Chondrocyte (in vitro differentiated cells): ENCODE results near the gene TRAK1. TPM values are rescaled to one million over a fixed set of nuclear protein-coding genes. Genes with fewer than 3 reads are reported as not detected.

Experiments
- DNase-seq: peaks from one replicate; pipeline ENCODE4 v3.0.0; 2021; ENCODE audit warnings: mixed read lengths, low spot score
- H3K27ac Mint-ChIP-seq: one replicate; pipeline ENCODE4 v1.8.0; 2021; ENCODE audit warnings: mild to moderate bottlenecking, moderate library complexity, mixed read lengths; ENCODE audit not compliant: unreplicated experiment
- H3K27me3 Mint-ChIP-seq: 2 replicates; pipeline ENCODE4 v1.8.0; 2021; ENCODE audit warnings: low read depth, mixed read lengths
- H3K36me3 Mint-ChIP-seq: 2 replicates; pipeline ENCODE4 v1.8.0; 2021; ENCODE audit warnings: low read depth, mixed read lengths
- H3K4me1 Mint-ChIP-seq: 2 replicates; pipeline ENCODE4 v1.8.0; 2021; ENCODE audit warnings: low read depth, mild to moderate bottlenecking, mixed read lengths
- H3K4me3 Mint-ChIP-seq: one replicate; pipeline ENCODE4 v1.8.0; 2021; ENCODE audit warnings: mild to moderate bottlenecking, moderate library complexity, mixed read lengths; ENCODE audit not compliant: unreplicated experiment
- H3K9me3 Mint-ChIP-seq: 2 replicates; pipeline ENCODE4 v1.8.0; 2021; ENCODE audit warnings: low read depth, mixed read lengths
- total RNA-seq: library from RNA; stranded (reverse); gene quantifications from 3 replicates; pipeline ENCODE4 v1.2.1, GENCODE V29; 2021
- TF ChIP-seq, protein P1 (sequence below): fragments of 200-600 bp; sonication (generic); IDR thresholded peaks from 2 replicates; pipeline ENCODE4 v1.5.0; 2021; ENCODE audit warnings: antibody characterized with exemption, mild to moderate bottlenecking, moderate library complexity

Gene TRAK1
- total RNA-seq, 1 donor from 2014 or later = 53.7 TPM

DNA sequence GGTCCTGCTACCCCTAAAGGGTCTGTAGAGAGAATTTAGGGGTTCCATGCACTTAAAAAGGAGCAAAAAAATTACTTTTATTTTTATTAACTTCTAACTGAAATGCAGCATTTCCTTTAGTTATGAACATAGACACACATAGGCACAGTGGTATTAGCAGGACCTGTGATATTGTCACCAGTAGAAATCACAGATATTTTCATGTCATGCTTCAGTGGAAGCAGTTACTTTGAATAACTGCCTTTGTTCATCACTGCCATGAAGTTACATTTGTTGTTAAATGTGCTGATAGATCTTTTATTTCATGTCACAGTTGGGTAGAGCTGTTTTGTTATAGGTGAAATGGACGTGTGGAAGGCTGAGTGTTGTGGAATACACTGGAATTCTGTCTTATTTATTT lies 37.4 kb downstream of the TRAK1 start:
- H3K4me1 Mint-ChIP-seq = peaks cover 3% of the 10 kb centered on the region
- H3K27ac Mint-ChIP-seq = no peak overlapping the region

DNA sequence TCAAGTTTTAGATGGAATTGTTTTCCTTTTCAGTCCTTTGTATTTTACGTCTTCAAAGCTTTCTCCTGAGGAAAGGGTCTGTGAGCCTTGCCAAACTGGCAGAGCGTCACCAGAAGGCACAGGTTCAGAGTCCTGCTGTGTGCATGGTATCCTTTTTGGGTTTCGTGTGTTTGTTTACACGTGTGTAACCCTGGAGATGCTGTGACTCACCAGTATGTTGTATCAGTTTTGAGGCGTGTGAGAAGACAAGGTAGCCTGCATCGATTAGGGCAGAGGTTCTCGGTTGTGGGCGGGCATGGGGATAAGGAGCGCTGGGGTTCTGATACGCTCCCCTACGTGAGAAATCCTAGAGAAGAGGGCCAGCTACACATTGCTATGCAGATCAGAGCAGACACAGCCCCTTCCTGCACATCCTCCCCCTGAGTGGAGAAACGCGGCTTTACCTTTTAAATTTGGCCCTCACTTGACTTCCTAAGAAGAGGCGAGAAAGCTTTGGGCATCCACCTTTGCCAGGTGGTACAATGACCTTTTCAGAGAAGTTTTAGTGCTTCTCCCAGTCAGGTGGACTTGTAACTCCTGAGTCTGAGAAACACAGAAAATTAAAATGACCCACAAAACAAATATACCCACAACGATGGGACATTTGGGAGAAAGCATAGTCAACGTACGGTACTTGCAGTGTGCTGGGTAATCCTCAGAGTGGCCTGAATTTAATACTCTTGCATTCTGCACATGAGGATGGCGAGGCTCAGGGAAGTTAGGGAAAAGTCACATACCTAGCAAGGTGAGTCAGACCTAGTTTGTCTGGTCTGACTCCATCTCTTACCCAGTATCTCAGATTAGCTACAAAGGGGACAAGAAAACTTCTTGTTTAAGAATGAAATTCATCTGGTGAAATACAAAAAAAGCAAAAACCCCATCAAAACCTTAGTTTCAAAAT lies 38.1 kb downstream of the TRAK1 start:
- Mint-ChIP-seq H3K4me3 (no peak overlapping the region), H3K27ac (no peak overlapping the region), H3K4me1 (no peaks in the 10 kb centered on the region), H3K27me3 (no peaks in the 10 kb centered on the region), H3K36me3 (peaks cover 16% of the 10 kb centered on the region), H3K9me3 (no peaks in the 10 kb centered on the region)
- DNase-seq = no peak
- TF ChIP-seq, protein P1, sequence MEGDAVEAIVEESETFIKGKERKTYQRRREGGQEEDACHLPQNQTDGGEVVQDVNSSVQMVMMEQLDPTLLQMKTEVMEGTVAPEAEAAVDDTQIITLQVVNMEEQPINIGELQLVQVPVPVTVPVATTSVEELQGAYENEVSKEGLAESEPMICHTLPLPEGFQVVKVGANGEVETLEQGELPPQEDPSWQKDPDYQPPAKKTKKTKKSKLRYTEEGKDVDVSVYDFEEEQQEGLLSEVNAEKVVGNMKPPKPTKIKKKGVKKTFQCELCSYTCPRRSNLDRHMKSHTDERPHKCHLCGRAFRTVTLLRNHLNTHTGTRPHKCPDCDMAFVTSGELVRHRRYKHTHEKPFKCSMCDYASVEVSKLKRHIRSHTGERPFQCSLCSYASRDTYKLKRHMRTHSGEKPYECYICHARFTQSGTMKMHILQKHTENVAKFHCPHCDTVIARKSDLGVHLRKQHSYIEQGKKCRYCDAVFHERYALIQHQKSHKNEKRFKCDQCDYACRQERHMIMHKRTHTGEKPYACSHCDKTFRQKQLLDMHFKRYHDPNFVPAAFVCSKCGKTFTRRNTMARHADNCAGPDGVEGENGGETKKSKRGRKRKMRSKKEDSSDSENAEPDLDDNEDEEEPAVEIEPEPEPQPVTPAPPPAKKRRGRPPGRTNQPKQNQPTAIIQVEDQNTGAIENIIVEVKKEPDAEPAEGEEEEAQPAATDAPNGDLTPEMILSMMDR = no peak

More for the DNA sequence above, 37.4 kb downstream of the TRAK1 start:
- Mint-ChIP-seq H3K9me3 (no peaks in the 10 kb centered on the region), H3K36me3 (peaks cover 16% of the 10 kb centered on the region), H3K4me3 (no peak overlapping the region), H3K27me3 (no peaks in the 10 kb centered on the region)
- TF ChIP-seq, protein P1 = no peak
- no peak for DNase-seq

DNA sequence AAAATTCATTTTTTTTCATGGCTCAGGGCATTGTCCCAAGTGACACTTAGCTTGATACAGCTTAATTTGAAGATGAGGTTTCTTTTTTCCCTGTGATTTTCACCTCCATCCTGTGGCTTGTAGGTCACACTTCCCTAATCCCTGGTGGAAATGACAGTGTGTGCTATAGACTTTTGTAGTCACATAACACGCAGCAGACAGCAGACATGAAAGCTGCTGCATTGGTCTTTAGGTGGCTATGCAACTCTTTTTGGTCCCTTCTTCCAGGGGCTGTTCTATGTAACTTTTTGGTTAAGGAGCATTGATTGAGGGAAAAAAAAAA lies 38.8 kb downstream of the TRAK1 start:
- Mint-ChIP-seq H3K27me3 (no peaks in the 10 kb centered on the region), H3K36me3 (peaks cover 14% of the 10 kb centered on the region), H3K4me3 (no peak overlapping the region), H3K9me3 (no peaks in the 10 kb centered on the region), H3K27ac (no peak overlapping the region), H3K4me1 (no peaks in the 10 kb centered on the region)
- DNase-seq = no peak
- TF ChIP-seq, protein P1 = no peak

DNA sequence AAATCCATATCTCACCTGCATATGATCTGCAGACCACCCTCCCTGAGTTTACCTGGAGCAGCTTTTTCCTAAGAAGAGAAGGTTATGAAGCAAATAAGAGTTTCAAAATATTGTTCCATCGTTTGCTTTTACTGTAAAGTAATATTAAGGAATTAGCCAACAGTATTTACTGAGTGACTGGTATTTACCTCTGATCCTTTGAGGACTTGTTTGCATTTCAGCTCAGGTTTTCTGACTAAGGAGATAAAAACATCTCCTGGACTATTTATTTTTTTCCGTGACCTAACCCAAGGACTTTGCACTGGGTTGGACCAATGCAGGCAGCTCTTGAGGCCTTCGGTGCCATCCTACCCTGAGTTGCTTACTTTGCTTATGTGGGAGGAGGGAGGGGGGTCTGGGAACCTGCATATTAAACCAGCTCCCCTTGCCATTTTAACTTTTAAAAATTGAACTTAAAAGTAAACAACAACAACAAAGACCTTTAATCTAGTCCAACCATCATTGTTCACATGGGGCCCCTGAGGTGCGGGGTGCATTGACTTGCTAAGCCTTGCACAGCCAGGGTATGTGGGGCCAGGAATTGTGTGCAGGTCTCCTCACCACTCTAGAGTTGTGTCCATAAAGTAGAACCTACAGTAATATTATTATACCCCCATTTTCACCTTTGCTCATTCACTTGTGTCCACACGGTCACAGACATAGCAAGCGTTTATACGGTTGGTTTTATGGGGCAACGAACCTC lies 39.3 kb downstream of the TRAK1 start:
- Mint-ChIP-seq H3K9me3 (no peaks in the 10 kb centered on the region), H3K27ac (no peak overlapping the region), H3K4me1 (no peaks in the 10 kb centered on the region), H3K27me3 (no peaks in the 10 kb centered on the region), H3K36me3 (peaks cover 10% of the 10 kb centered on the region), H3K4me3 (no peak overlapping the region)
- DNase-seq = no peak
- TF ChIP-seq, protein P1 = no peak

DNA sequence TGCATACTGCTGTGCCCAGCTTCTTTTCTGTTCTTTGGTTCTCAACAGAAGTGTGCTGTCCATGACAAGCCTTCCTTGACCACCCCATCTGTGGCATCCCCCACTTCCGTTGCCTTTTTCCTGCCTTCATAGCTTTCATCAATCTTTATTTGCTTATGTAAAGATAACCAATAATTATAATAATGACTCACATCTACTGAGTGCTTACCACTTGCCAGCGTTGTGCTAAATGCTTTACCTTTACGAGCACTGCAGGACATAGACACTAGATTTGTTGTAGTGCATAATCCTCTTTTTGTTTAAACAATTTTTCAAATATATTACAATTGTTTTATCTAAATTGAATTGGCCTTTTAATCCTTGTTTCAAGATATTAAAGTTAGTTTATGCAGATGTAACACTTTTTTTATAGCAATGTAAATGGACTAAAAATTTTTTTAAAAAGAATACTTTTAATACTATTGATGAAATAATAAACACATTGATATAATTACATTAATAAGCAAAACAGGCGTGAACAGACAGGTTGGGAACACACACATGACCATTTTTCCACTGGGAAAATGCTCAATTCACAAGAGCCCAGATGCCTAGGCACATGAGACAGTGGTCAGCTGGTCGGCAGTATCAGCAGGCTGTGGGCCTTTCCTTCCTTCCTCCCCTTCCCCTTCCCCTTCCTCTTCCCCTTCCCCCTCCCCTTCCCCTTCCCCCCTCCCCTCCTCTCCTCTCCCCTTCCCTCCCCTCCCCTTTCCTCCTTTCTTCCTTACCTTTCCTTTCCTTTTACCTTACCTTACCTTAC lies 42.5 kb downstream of the TRAK1 start:
- H3K4me3 Mint-ChIP-seq = no peak overlapping the region

More for the DNA sequence above, 42.5 kb downstream of the TRAK1 start:
- no peak for DNase-seq
- Mint-ChIP-seq H3K36me3 (peaks cover 12% of the 10 kb centered on the region), H3K27ac (no peak overlapping the region), H3K27me3 (no peaks in the 10 kb centered on the region), H3K4me1 (no peaks in the 10 kb centered on the region), H3K9me3 (no peaks in the 10 kb centered on the region)
- TF ChIP-seq, protein P1 = no peak
